ENCODE results near the gene CAMK1. TPM values are rescaled to one million over a fixed set of nuclear protein-coding genes. Genes with fewer than 3 reads are reported as not detected.

The CAMK1 gene
- total RNA-seq, 4 donors from 2014 or later: 50.9 to 180 (median 77.6) TPM

- no peak for DNase-seq (ENCODE audit: low spot score)
- TF ChIP-seq, protein P1, sequence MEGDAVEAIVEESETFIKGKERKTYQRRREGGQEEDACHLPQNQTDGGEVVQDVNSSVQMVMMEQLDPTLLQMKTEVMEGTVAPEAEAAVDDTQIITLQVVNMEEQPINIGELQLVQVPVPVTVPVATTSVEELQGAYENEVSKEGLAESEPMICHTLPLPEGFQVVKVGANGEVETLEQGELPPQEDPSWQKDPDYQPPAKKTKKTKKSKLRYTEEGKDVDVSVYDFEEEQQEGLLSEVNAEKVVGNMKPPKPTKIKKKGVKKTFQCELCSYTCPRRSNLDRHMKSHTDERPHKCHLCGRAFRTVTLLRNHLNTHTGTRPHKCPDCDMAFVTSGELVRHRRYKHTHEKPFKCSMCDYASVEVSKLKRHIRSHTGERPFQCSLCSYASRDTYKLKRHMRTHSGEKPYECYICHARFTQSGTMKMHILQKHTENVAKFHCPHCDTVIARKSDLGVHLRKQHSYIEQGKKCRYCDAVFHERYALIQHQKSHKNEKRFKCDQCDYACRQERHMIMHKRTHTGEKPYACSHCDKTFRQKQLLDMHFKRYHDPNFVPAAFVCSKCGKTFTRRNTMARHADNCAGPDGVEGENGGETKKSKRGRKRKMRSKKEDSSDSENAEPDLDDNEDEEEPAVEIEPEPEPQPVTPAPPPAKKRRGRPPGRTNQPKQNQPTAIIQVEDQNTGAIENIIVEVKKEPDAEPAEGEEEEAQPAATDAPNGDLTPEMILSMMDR (IDR thresholded peaks at IDR 0.05): no peak
- no peak for ATAC-seq (ENCODE audit: low FRiP score)
These were observed 11.2 kb upstream of the CAMK1 start for GRCh38 chr3:9780910-9781309.

- no peak for DNase-seq (ENCODE audit: low spot score)
- TF ChIP-seq, protein P1 (IDR thresholded peaks at IDR 0.05): no peak
- no peak for ATAC-seq (ENCODE audit: low FRiP score)
These were observed 10.7 kb upstream of the CAMK1 start for GRCh38 chr3:9780458-9780812.

GRCh38 chr3:9779721-9780457 lies 10.1 kb upstream of the CAMK1 start:
- TF ChIP-seq, protein P1 (IDR thresholded peaks at IDR 0.05): no peak
- DNase-seq (ENCODE audit: low spot score) (no peak), ATAC-seq (ENCODE audit: low FRiP score) (no peak)

DNA sequence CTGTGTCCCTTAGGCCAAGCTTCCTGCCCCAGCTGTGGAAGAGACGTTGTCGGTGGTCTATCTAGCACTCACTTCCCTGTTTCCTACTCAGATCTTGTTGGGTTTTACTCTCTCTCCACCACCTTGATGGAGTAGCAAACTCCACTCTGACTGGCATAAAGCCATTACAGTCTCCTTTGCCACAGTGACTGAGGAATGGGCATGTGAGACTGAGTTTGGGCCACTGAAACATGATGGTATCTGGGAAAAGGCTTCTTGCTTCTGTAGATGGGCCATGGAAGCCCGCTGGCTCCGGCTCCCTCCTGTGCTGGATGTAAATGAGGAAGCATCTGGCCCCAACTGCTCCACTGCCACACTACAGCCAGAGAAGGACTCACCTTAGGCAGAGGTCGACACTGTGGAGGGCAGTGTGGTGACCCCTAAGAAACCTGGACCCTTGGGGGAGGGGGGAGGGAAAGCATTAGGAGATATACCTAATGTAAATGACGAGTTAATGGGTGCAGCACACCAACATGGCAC lies 9.4 kb upstream of the CAMK1 start:
- no peak for DNase-seq (ENCODE audit: low spot score)
- TF ChIP-seq, protein P1 (IDR thresholded peaks at IDR 0.05): no peak
- no peak for ATAC-seq (ENCODE audit: low FRiP score)

GRCh38 chr3:9778143-9779074 lies 8.7 kb upstream of the CAMK1 start:
- TF ChIP-seq, protein P1 (IDR thresholded peaks at IDR 0.05): no peak
- ATAC-seq (ENCODE audit: low FRiP score) (peak; percentile 86), DNase-seq (ENCODE audit: low spot score) (no peak)

DNA sequence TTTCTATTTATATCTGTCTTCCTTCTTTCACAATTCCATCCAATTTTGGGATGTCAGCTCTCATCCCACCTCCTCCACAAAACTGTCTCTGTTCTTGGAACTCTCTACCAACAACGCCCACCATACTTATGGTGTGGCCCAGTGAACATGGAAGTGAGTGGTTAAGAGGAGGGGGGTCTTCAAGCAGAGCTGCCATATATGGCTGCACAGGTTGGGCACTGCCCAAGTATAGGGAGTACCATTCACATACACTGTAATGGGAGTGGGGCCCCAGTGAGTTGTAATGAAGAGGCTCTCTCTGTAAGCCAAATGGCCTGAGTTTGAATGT lies 7.9 kb upstream of the CAMK1 start:
- ATAC-seq (ENCODE audit: low FRiP score) (no peak), DNase-seq (ENCODE audit: low spot score) (no peak)
- TF ChIP-seq, protein P1 (IDR thresholded peaks at IDR 0.05): no peak
